GM21423 (cell line): ENCODE results near the gene DRD2.

ENCODE experiments used
- ATAC-seq: cut with Tn5 transposase; IDR thresholded peaks from one replicate; pipeline ENCODE4 v1.9.1; 2021; ENCODE audit warnings: mild to moderate bottlenecking, moderate library complexity; ENCODE audit not compliant: unreplicated experiment

DRD2 gene

GRCh38 chr11:113487622-113488021 lies 12.4 kb upstream of the DRD2 start:
- ATAC-seq = no peak

- ATAC-seq = no peak
Measured at GRCh38 chr11:113484223-113484622, 9.0 kb upstream of the DRD2 start.

GRCh38 chr11:113481672-113482071 lies 6.5 kb upstream of the DRD2 start:
- ATAC-seq = no peak

- no peak for ATAC-seq
Measured at GRCh38 chr11:113481226-113481625, 6.0 kb upstream of the DRD2 start.

GRCh38 chr11:113477321-113477720 lies 2.1 kb upstream of the DRD2 start:
- ATAC-seq = no peak

- no peak for ATAC-seq
Measured at GRCh38 chr11:113476553-113476952, 1.4 kb upstream of the DRD2 start.

- no peak for ATAC-seq
Measured at GRCh38 chr11:113474362-113475159, 637 bp downstream of the DRD2 start.

GRCh38 chr11:113473983-113474361 lies 1.2 kb downstream of the DRD2 start:
- no peak for ATAC-seq

- no peak for ATAC-seq
Measured at GRCh38 chr11:113472471-113472870, 2.7 kb downstream of the DRD2 start.

- no peak for ATAC-seq
Measured at GRCh38 chr11:113470233-113470632, 5.0 kb downstream of the DRD2 start.

- ATAC-seq = no peak
Measured at GRCh38 chr11:113468726-113469345, 6.4 kb downstream of the DRD2 start.

GRCh38 chr11:113467545-113467944 lies 7.7 kb downstream of the DRD2 start:
- ATAC-seq = no peak

GRCh38 chr11:113465786-113466185 lies 9.4 kb downstream of the DRD2 start:
- no peak for ATAC-seq

- ATAC-seq = no peak
Measured at GRCh38 chr11:113464416-113464815, 10.8 kb downstream of the DRD2 start.

- ATAC-seq = no peak
Measured at GRCh38 chr11:113462830-113463229, 12.4 kb downstream of the DRD2 start.

GRCh38 chr11:113461639-113462038 lies 13.6 kb downstream of the DRD2 start:
- ATAC-seq = no peak

GRCh38 chr11:113460469-113460868 lies 14.7 kb downstream of the DRD2 start:
- ATAC-seq = no peak

- ATAC-seq = no peak
Measured at GRCh38 chr11:113458189-113458588, 17.0 kb downstream of the DRD2 start.

- no peak for ATAC-seq
Measured at GRCh38 chr11:113457784-113458183, 17.4 kb downstream of the DRD2 start.

- no peak for ATAC-seq
Measured at GRCh38 chr11:113454455-113454854, 20.7 kb downstream of the DRD2 start.

GRCh38 chr11:113449743-113450142 lies 25.5 kb downstream of the DRD2 start:
- ATAC-seq = no peak

- no peak for ATAC-seq
Measured at GRCh38 chr11:113448316-113448677, 26.9 kb downstream of the DRD2 start.
